K562 (cell line): Measurements from ENCODE around the gene SLC4A3. TPM values are rescaled to one million over a fixed set of nuclear protein-coding genes. Genes with fewer than 3 reads are reported as not detected.

Experiments
- BRD4 ChIP-seq: fragments of 200-600 bp; sonication (generic); IDR thresholded peaks from 2 replicates; pipeline ENCODE4 v1.6.1; 2017; ENCODE audit warnings: inconsistent platforms
- CBFA2T2 ChIP-seq: fragments of 450-650 bp; conservative IDR thresholded peaks from 2 replicates; pipeline ENCODE4 v1.6.1; 2017; ENCODE audit warnings: mild to moderate bottlenecking
- CCNT2 ChIP-seq: IDR thresholded peaks from 2 replicates; pipeline ENCODE4 v1.6.1; 2011; ENCODE audit warnings: borderline replicate concordance, low read depth, mild to moderate bottlenecking, moderate library complexity, mixed read lengths, low read length; ENCODE audit not compliant: insufficient read length; ENCODE audit errors: extremely low read depth
- DLX4 ChIP-seq: fragments of 250-450 bp; sonication (Bioruptor Pico); IDR thresholded peaks from 2 replicates; pipeline ENCODE4 v1.6.1; 2021; ENCODE audit warnings: mild to moderate bottlenecking
- ESRRA ChIP-seq: fragments of 450-650 bp; IDR thresholded peaks from 2 replicates; pipeline ENCODE4 v1.6.1; 2014; ENCODE audit warnings: low read depth, mild to moderate bottlenecking, moderate library complexity, borderline replicate concordance
- FOS ChIP-seq: IDR thresholded peaks from 3 replicates; pipeline ENCODE4 v1.6.1; 2011; ENCODE audit not compliant: insufficient read length; ENCODE audit errors: extremely low read depth
- GABPB2 ChIP-seq: fragments of 250-450 bp; sonication (Bioruptor Pico); conservative IDR thresholded peaks from 2 replicates; pipeline ENCODE4 v1.5.1; 2021; ENCODE audit warnings: mild to moderate bottlenecking
- HDAC6 ChIP-seq: IDR thresholded peaks from 2 replicates; pipeline ENCODE4 v1.6.1; 2012; ENCODE audit warnings: low read depth, mild to moderate bottlenecking, control low read depth, inconsistent platforms, low read length, moderate library complexity
- KAT8 ChIP-seq: fragments of 450-650 bp; IDR thresholded peaks from 2 replicates; pipeline ENCODE4 v1.6.1; 2016; ENCODE audit warnings: low read depth, mild to moderate bottlenecking
- NBN ChIP-seq: fragments of 450-650 bp; IDR thresholded peaks from 2 replicates; pipeline ENCODE4 v1.6.1; 2016; ENCODE audit warnings: low read depth, mild to moderate bottlenecking
- NR0B1 ChIP-seq: fragments of 450-650 bp; IDR thresholded peaks from one replicate; pipeline ENCODE4 v1.6.1; 2018; ENCODE audit warnings: mild to moderate bottlenecking, moderate library complexity; ENCODE audit not compliant: partially characterized antibody
- POLR3A ChIP-seq: IDR thresholded peaks from 2 replicates; pipeline ENCODE4 v1.6.1; 2011; ENCODE audit warnings: borderline replicate concordance, mild to moderate bottlenecking, moderate library complexity; ENCODE audit not compliant: insufficient read length, insufficient read depth; ENCODE audit errors: extremely low read depth
- PRMT5 ChIP-seq: sonication (generic); formaldehyde crosslinking; IDR thresholded peaks from 2 replicates; pipeline ENCODE4 v1.5.0; 2020; ENCODE audit warnings: missing genetic modification reagents
- TAF9B ChIP-seq: fragments of 450-650 bp; IDR thresholded peaks from 2 replicates; pipeline ENCODE4 v1.6.1; 2018; ENCODE audit warnings: mild to moderate bottlenecking; ENCODE audit not compliant: partially characterized antibody
- ZEB2 ChIP-seq: fragments of 450-650 bp; IDR thresholded peaks from 2 replicates; pipeline ENCODE4 v1.6.1; 2016
- ZNF121 ChIP-seq: sonication (generic); formaldehyde crosslinking; conservative IDR thresholded peaks from 2 replicates; pipeline ENCODE4 v1.8.0; 2022; ENCODE audit warnings: missing genetic modification reagents
- ZNF274 ChIP-seq: IDR thresholded peaks from 2 replicates; pipeline ENCODE4 v1.6.1; 2011; ENCODE audit warnings: low read depth, mild to moderate bottlenecking, low read length, moderate library complexity, borderline replicate concordance
- ZNF444 ChIP-seq: fragments of 250-450 bp; sonication (Bioruptor Pico); IDR thresholded peaks from 2 replicates; pipeline ENCODE4 v1.4.0; 2020; ENCODE audit warnings: mild to moderate bottlenecking, moderate library complexity
- polyA plus RNA-seq, 8 experiments: library from polyadenylated mRNA; depleted of rRNA in 4 of 8; stranded (reverse) in 5 of 8; unstranded in 3 of 8; fragments of >200 nt; fragmentation: Nextera tagmentation in 2 of 8; fragmentation: Illumina TruSeq in 1 of 8; extraction: Ambion mirVana in 2 of 8; extraction: Trizol in 1 of 8; gene quantifications; 2 replicates each; pipeline versions ENCODE4 v1.2.1 to v1.2.3, GENCODE V29; 2011 to 2014; ENCODE audit warnings: inconsistent platforms in 1 of 8, missing spikeins in 1 of 8
- total RNA-seq, 7 experiments: library from RNA; depleted of rRNA in 6 of 7; stranded (reverse); fragments of >200 nt in 6 of 7; fragmentation: Illumina TruSeq in 2 of 7; extraction: Trizol in 2 of 7; gene quantifications; 2 replicates each; pipeline versions ENCODE4 v1.2.1 to v1.2.3, GENCODE V29; 2011 to 2021; ENCODE audit warnings: low replicate concordance in 1 of 7
- TF ChIP-seq, protein P1 (sequence below), 2 experiments: IDR thresholded peaks; 2 replicates each; pipeline ENCODE4 v1.6.1; 2011; ENCODE audit warnings: borderline replicate concordance in 1 of 2, control low read depth in 1 of 2, low read depth in 1 of 2, low read length in 1 of 2, mild to moderate bottlenecking in 1 of 2, mixed read lengths in 1 of 2, moderate library complexity in 1 of 2; ENCODE audit not compliant: insufficient read depth in 1 of 2, insufficient read length in 1 of 2, poor library complexity in 1 of 2, severe bottlenecking in 1 of 2; ENCODE audit errors: extremely low read depth in 1 of 2
- TF ChIP-seq, protein P2 (sequence below): fragments of 450-650 bp; IDR thresholded peaks from 2 replicates; pipeline ENCODE4 v1.6.1; 2016
- TF ChIP-seq, protein P3 (sequence below): sonication (generic); formaldehyde crosslinking; IDR thresholded peaks from 2 replicates; pipeline ENCODE4 v1.8.0; 2022; ENCODE audit warnings: mild to moderate bottlenecking, missing genetic modification reagents

Gene SLC4A3
- total and polyA plus RNA-seq, 9 of the 15 experiments (the other 6 are each of a cell fraction or from before 2014, with no cell fraction given), result 0.04 to 0.31 (median 0.16) TPM; not detected in 5

DNA sequence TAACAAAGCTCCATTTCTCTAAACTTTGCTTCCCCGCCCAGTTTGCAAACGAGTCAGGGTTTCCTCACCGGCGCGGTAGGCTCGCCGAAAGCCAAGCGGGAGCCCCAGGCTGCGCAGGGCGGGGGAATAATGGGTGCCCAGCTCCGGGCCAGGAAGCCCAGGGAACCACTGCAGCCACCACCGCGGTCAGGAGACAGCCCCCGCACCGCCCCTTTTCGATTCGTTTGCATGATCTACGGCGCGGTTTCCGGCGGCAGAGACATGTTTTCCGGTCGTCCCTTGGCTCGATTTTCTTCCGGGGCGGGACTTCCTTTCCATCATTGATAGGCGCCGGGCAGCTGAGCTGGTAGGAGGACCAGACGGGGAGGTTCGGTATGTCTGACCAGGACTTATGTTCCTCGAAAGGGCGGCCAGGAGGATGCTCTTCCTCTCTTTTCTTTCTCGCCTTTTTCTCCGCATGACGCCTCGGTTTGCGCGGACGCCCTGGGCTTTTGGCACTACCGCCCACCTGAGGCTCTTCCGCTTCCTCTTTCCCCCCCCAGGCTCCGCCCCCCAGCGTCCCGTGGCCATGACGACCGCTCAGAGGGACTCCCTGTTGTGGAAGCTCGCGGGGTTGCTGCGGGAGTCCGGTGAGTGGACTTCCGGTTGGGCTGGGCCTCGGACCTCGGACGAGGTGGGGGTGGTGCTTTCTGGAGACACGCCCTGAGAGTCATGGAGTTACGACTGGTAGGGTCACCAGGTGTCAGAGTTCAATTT lies 29.7 kb upstream of the SLC4A3 start, which contains the start of gene STK11IP (continued):
- TF ChIP-seq POLR3A (no peak), BRD4 (no peak), GABPB2 (CRISPR knock-in tag) (no peak), PRMT5 (CRISPR knock-in tag) (no peak), ZEB2 (no peak), KAT8 (no peak), NBN (no peak; the same call in 1 of the 2 replicates), ESRRA (peak; percentile 47), CCNT2 (no peak), FOS (no peak), ZNF121 (no peak), TAF9B (peak; percentile 72), NR0B1 (no peak), ZNF444 (CRISPR knock-in tag) (no peak), ZNF274 (no peak), HDAC6 (no peak), CBFA2T2 (no peak), DLX4 (CRISPR knock-in tag) (no peak)
- TF ChIP-seq, protein P1, sequence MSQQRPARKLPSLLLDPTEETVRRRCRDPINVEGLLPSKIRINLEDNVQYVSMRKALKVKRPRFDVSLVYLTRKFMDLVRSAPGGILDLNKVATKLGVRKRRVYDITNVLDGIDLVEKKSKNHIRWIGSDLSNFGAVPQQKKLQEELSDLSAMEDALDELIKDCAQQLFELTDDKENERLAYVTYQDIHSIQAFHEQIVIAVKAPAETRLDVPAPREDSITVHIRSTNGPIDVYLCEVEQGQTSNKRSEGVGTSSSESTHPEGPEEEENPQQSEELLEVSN (IDR thresholded peaks at IDR 0.05; ENCODE audit: borderline replicate concordance in 1 of 2, extremely low read depth in 1 of 2, insufficient read depth in 1 of 2, insufficient read length in 1 of 2, low read depth in 1 of 2, low read length in 1 of 2, poor library complexity in 1 of 2, severe bottlenecking in 1 of 2), result peak in 1 of 2 experiments; percentile 14
- TF ChIP-seq, protein P2, sequence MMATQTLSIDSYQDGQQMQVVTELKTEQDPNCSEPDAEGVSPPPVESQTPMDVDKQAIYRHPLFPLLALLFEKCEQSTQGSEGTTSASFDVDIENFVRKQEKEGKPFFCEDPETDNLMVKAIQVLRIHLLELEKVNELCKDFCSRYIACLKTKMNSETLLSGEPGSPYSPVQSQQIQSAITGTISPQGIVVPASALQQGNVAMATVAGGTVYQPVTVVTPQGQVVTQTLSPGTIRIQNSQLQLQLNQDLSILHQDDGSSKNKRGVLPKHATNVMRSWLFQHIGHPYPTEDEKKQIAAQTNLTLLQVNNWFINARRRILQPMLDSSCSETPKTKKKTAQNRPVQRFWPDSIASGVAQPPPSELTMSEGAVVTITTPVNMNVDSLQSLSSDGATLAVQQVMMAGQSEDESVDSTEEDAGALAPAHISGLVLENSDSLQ, result peak; percentile 91
- TF ChIP-seq, protein P3, sequence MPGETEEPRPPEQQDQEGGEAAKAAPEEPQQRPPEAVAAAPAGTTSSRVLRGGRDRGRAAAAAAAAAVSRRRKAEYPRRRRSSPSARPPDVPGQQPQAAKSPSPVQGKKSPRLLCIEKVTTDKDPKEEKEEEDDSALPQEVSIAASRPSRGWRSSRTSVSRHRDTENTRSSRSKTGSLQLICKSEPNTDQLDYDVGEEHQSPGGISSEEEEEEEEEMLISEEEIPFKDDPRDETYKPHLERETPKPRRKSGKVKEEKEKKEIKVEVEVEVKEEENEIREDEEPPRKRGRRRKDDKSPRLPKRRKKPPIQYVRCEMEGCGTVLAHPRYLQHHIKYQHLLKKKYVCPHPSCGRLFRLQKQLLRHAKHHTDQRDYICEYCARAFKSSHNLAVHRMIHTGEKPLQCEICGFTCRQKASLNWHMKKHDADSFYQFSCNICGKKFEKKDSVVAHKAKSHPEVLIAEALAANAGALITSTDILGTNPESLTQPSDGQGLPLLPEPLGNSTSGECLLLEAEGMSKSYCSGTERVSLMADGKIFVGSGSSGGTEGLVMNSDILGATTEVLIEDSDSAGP (CRISPR knock-in tag), result no peak
